Right cardiac atrium (tissue), 5 donors: ENCODE results near the gene ATP5MC2. TPM values are rescaled to one million over a fixed set of nuclear protein-coding genes. Genes with fewer than 3 reads are reported as not detected.

Experiments
- ATAC-seq, 2 donors: fragments of 200-7000 bp; cut with Tn5 transposase; one replicate each; pipeline versions ENCODE4 v1.8.0 to v1.9.1; 2020; ENCODE audit warnings: moderate library complexity in 2 of 2, mild to moderate bottlenecking in 1 of 2
- DNase-seq, 3 donors: peaks; one replicate each; pipeline ENCODE4 v3.0.0-alpha.2; 2020
- H3K27ac ChIP-seq: one replicate; pipeline ENCODE4 v1.5.1; 2013; ENCODE audit warnings: mild to moderate bottlenecking, low read length, control low read depth, moderate library complexity
- H3K27me3 ChIP-seq: one replicate; pipeline ENCODE4 v1.6.1; 2013; ENCODE audit not compliant: control insufficient read depth, insufficient read depth
- H3K4me1 ChIP-seq: one replicate; pipeline ENCODE4 v1.6.1; 2013; ENCODE audit warnings: low read length; ENCODE audit not compliant: control insufficient read depth, insufficient read depth
- H3K4me3 ChIP-seq: one replicate; pipeline ENCODE4 v1.5.1; 2013; ENCODE audit warnings: low read length, control low read depth
- H3K9me3 ChIP-seq: one replicate; pipeline ENCODE4 v1.6.1; 2013; ENCODE audit warnings: low read length; ENCODE audit not compliant: control insufficient read depth
- WGBS: extraction: QIAGEN DNeasy Blood & Tissue Kit; methylation state at CpG from one replicate; pipeline ENCODE4 v1.1.7; 2013; 5-methylcytosine and 5-hydroxymethylcytosine counted together
- intact Hi-C, 4 donors: fragments of 100-400 bp; cut with DNase I; formaldehyde crosslinking; loops; one replicate each; pipeline versions ENCODE4 v1.11.0 to v1.14.0; 2022 to 2023
- polyA plus RNA-seq: library from polyadenylated mRNA; stranded (reverse); fragments of 200-250 nt; gene quantifications from one replicate; pipeline ENCODE4 v1.2.3, GENCODE V29; 2013
- total RNA-seq, 4 donors: library from RNA; stranded (reverse); fragmentation: NEBNext Ultra II Directional; extraction: Animal tissue kit (Norgen Biotek cat#: 25700); gene quantifications; one replicate each; pipeline ENCODE4 v1.2.1, GENCODE V29; 2021
- donor health status: healthy with polysubstance abuse.
- donor health status: DM: no; HTN: yes; CAD: no.
- donor health status: DM: no; HTN: no; CAD: no.
- donor health status: DM: no; HTN: yes; CAD: no; lungs with severe emphysema.
- donor health status: DM: yes; HTN: yes; CAD: no.

Gene ATP5MC2
- total and polyA plus RNA-seq, 5 donors, result 397 to 740 (median 504) TPM

DNA sequence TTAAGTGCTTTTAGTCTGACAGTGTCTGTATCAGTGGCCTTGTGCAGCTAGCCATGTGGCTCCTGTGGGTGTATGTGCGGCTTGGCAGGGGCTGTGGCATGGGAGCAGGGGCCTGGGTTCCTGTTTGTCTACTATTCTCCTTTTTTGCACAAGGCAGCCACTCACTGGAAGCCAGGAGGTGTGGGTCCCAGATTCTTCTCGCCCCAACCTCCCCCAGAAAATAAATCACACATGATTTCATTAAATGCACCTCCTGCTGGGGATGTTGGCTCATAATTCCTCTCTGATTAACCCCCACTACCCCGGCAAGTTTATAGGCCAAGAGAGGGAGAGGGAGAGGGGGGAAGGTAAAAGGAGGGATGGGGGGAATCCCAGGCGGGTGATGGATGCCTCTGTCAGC, 33.8 kb upstream of the ATP5MC2 start:
- Histone ChIP-seq H3K27ac (no peak overlapping the region), H3K4me3 (no peak overlapping the region), H3K27me3 (no peaks in the 10 kb centered on the region), H3K4me1 (no peaks in the 10 kb centered on the region), H3K9me3 (no peaks in the 10 kb centered on the region)
- ATAC-seq, result no peak
- DNase-seq, result no peak
- intact Hi-C loops, result no loop called here
- 47% methylated on average over 4 of the region's 4 CpGs for WGBS

DNA sequence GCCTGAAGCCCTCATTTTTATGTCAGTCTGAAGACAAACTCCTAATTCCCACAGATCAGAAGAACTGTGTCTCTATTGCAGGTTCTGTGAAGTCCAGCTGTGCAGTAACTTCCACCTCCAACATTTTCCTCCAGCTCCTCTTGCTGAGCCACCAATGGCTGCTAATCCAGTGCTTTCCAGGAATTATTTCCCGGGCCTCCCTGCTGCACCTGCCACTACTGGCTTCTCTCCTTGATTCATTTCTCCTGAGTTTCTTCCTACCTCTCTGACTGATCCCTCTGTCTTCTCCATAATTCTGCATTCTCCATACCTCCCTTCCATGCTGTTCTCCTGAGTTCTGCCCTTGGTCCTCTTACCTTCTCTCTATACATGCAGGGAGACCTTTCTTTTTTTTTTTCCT, 30.2 kb upstream of the ATP5MC2 start:
- DNase-seq, result no peak
- H3K4me3 ChIP-seq, result no peak overlapping the region
- H3K9me3 ChIP-seq, result no peaks in the 10 kb centered on the region
- WGBS, result 77% methylated on average over 1 of the region's 1 CpG
- H3K4me1 ChIP-seq, result no peaks in the 10 kb centered on the region
- no peak for ATAC-seq
- no peaks in the 10 kb centered on the region for H3K27me3 ChIP-seq
- intact Hi-C loops, result no loop called here
- no peak overlapping the region for H3K27ac ChIP-seq

DNA sequence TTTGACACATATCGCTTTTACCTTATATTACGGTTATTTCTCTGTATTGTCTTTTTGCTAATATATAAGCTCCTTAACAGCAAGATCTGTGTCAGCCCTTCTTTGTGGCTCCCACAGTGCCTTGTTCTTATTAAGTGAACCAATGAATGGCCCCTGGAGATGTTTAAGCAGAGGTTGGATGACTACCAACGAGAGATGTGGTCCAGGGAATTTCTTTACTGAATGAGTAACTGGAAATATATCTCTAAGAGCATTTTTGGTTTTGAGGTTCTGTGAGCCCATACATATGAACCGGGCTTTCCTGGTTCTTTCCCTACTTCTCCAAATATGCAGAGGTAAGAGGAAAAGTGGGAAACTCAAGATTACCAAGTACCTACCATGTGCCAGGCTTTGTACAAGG, 27.9 kb upstream of the ATP5MC2 start:
- no peak for ATAC-seq
- H3K9me3 ChIP-seq, result no peaks in the 10 kb centered on the region
- intact Hi-C loops, result loop anchor here in 1 of 4 donors (2.0 kb wide), 1 partner anchor 41 kb away; no protein-coding TSS in a partner anchor
- WGBS, result 74% methylated on average over 4 of the region's 4 CpGs
- H3K4me1 ChIP-seq, result no peaks in the 10 kb centered on the region
- no peaks in the 10 kb centered on the region for H3K27me3 ChIP-seq
- no peak overlapping the region for H3K4me3 ChIP-seq
- H3K27ac ChIP-seq, result no peak overlapping the region
- DNase-seq, result no peak

DNA sequence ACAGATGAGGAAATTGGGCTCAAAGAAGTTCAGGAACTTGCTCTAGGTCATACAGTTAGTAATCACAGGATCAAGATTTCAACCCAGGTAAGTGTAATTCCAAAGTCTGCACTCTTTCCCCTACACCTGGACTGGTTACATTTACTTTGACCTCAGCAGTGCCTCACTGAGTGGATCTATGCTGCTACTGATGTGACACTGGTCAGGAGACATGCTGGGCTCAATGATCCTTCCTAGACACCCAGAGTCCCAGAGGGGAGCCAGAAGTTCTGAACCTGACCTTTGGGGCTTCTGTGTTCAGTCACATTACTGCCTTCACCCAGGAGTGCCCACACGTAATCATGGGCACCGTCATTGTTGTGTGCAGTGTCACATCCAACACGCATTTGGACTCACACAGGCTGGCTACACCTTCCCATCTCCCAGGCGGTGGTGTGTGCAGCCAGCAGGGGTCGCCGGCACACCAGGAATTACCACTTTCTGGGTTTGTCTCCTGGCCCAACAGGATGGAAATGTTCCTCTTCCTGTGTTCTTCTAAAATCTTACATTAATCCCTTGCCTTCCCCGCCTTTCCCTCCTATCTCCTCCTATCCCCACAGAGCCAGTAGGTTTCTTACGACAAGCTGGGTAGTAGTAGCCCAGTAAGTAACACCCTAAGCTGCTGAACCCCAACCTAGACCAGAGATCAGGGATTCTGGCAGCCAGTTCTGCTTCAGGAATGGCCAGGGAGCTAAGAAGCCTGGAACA, 25.8 kb upstream of the ATP5MC2 start:
- DNase-seq, result peak; percentile 82 to 93 (median 92)
- WGBS, result 3% methylated on average over 8 of the region's 8 CpGs

DNA sequence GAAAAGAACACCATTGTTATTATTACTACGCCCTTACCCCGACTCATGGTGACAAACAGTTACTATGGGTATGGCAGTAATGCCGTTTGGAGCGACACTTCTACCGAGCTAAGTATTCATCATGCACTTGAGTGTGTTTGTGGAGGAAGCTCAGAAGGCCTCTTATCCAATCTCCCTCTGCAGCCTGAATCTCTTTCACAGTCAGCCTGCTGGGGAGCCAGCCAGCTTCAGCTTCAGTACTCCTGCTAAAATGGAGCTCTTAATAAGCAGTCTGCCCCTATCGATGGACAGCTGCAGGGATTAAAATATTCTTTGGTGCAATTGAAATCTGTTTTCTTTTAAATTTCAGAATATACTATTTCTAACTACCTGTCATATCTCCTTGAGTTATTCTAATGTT, 24.7 kb upstream of the ATP5MC2 start:
- Histone ChIP-seq H3K4me3 (no peak overlapping the region), H3K9me3 (no peaks in the 10 kb centered on the region), H3K4me1 (peaks cover 4% of the 10 kb centered on the region), H3K27ac (no peak overlapping the region), H3K27me3 (no peaks in the 10 kb centered on the region)
- intact Hi-C loops, result loop anchor here in 3 of 4 donors (2.0 kb wide), 2 partner anchors 42 to 44 kb away; no protein-coding TSS in a partner anchor
- 42% methylated on average over 6 of the region's 6 CpGs for WGBS
- no peak for DNase-seq
- ATAC-seq, result no peak

More for the DNA sequence above, 25.8 kb upstream of the ATP5MC2 start:
- Histone ChIP-seq H3K4me3 (no peak overlapping the region), H3K27me3 (no peaks in the 10 kb centered on the region), H3K4me1 (no peaks in the 10 kb centered on the region), H3K27ac (no peak overlapping the region), H3K9me3 (no peaks in the 10 kb centered on the region)
- intact Hi-C loops, result loop anchor here (2.0 kb wide), 2 partner anchors 41 to 43 kb away; no protein-coding TSS in a partner anchor
- peak; percentile 93 for ATAC-seq

DNA sequence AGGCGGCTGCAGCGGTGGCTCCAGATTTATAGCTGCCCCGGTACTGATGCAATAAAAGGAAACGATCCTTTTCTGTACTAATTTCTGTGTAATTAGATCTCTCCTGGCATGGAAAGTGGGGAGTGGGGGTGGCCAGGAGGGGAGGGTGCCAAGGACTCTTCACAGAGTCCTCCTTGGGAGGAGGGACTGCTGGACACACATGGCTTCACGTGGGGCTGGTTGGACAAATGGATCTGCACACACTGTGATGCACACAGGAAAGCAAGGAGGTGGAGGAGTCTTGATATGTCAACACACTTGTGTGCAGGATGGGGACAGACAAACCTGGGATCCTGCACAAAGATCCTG, 23.8 kb upstream of the ATP5MC2 start:
- Histone ChIP-seq H3K4me3 (no peak overlapping the region), H3K27ac (no peak overlapping the region), H3K9me3 (no peaks in the 10 kb centered on the region), H3K4me1 (peaks cover 4% of the 10 kb centered on the region), H3K27me3 (no peaks in the 10 kb centered on the region)
- intact Hi-C loops, result loop anchor here in 3 of 4 donors (2.0 kb wide), 2 partner anchors 43 to 45 kb away; no protein-coding TSS in a partner anchor
- ATAC-seq (no peak), DNase-seq (no peak)
- 67% methylated on average over 5 of the region's 5 CpGs for WGBS

DNA sequence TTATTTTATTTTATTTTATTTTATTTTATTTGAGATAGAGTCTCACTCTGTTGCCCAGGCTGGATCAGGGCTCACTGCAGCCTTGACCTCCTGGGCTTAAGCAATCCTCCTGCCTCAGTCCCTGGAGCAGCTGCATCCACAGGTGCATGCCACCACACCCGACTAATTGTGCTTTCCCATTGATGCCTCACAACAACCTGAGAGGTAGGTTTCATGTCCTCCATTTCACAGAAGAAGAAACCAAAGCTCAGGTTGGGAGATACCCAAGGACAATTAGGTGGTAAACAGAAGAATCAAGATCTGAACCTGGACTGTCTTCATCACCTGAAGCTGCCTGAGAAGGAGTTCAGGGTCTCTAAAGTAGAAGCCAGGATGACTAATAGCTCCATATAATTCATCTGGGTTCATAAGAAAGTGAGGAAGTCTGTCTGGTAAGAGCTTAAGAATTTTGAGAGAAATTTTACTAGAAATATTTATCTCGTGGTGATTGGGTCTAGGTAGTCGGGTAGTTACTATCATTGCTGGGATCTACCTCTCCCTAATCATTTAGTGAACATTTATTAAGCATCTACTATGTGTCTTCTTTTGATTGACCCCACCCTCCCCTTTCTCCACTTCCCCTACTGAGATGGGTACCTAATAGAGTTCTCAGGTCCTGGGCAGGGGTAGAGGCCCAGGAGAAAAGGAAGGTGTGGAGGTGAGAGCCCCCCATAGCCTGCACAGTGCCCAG, 23.2 kb upstream of the ATP5MC2 start:
- peaks cover 4% of the 10 kb centered on the region for H3K4me1 ChIP-seq
- ATAC-seq (no peak), DNase-seq (no peak)
- no peak overlapping the region for H3K4me3 ChIP-seq
- no peaks in the 10 kb centered on the region for H3K9me3 ChIP-seq
- WGBS, result 64% methylated on average over 3 of the region's 3 CpGs
- intact Hi-C loops, result no loop called here
- H3K27me3 ChIP-seq, result no peaks in the 10 kb centered on the region
- H3K27ac ChIP-seq, result no peak overlapping the region

DNA sequence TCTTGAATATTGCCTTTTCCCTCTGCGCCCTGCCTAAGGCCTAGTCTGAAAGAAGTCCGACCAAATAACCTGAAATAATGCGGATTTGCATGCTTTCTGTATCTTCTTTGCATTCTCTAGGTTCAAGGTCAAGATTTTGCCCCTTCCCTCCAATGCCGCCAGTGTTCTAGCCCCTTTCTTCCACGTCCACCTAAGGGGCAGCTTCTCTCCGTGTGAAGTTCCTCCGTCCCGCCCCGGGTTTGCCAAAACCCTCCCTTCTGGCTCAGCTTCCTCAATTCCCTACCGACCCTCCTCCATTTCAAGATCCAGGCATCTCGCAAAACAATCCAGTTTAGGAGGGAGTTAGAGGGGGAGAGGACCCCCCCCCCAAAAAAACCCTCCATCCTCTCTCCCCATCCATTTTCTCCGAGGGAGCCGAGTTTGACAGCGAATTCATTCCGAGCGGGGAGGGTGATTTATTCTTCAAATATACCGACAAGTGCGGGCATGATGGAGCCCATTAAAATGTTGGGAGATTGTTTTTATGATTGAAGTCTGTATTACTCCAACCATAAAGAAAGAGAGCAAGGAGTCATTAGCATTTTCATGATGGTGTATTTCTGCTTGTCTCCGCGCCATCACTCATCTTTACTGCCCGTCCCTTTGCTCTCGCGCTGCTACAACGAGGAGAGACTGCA, 20.9 kb upstream of the ATP5MC2 start:
- H3K27me3 ChIP-seq, result no peaks in the 10 kb centered on the region
- H3K27ac ChIP-seq, result no peak overlapping the region
- H3K4me1 ChIP-seq, result peaks cover 4% of the 10 kb centered on the region
- intact Hi-C loops, result no loop called here
- no peak for DNase-seq
- WGBS, result 23% methylated on average over 24 of the region's 24 CpGs
- ATAC-seq, result peak; percentile 6 to 15
- H3K4me3 ChIP-seq, result peak overlapping the region; percentile 65
- H3K9me3 ChIP-seq, result no peaks in the 10 kb centered on the region

DNA sequence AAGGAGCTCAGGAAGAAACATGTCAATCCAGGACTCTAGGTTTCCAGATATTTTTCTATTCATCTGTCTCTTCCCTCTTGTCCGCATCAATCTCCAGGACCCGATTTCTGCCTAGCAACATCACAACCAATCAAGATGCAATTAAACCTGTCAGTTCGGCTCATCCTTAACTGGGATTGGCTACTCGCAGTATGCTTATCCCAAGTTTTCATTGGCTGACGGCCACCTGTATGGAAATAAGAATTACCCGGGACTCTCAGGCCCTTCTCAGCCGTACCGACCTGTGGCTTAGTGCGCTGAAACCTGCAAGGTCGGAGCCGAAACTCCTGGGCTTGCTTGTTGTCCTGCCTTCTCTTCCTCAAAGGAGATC, 20.4 kb upstream of the ATP5MC2 start:
- intact Hi-C loops, result no loop called here
- H3K4me3 ChIP-seq, result peak overlapping the region; percentile 65
- H3K4me1 ChIP-seq, result peaks cover 4% of the 10 kb centered on the region
- 1% methylated on average over 11 of the region's 11 CpGs for WGBS
- H3K27me3 ChIP-seq, result no peaks in the 10 kb centered on the region
- ATAC-seq (peak; percentile 87 to 90), DNase-seq (peak in 2 of 3 donors; percentile 44 to 62)
- no peaks in the 10 kb centered on the region for H3K9me3 ChIP-seq
- no peak overlapping the region for H3K27ac ChIP-seq

DNA sequence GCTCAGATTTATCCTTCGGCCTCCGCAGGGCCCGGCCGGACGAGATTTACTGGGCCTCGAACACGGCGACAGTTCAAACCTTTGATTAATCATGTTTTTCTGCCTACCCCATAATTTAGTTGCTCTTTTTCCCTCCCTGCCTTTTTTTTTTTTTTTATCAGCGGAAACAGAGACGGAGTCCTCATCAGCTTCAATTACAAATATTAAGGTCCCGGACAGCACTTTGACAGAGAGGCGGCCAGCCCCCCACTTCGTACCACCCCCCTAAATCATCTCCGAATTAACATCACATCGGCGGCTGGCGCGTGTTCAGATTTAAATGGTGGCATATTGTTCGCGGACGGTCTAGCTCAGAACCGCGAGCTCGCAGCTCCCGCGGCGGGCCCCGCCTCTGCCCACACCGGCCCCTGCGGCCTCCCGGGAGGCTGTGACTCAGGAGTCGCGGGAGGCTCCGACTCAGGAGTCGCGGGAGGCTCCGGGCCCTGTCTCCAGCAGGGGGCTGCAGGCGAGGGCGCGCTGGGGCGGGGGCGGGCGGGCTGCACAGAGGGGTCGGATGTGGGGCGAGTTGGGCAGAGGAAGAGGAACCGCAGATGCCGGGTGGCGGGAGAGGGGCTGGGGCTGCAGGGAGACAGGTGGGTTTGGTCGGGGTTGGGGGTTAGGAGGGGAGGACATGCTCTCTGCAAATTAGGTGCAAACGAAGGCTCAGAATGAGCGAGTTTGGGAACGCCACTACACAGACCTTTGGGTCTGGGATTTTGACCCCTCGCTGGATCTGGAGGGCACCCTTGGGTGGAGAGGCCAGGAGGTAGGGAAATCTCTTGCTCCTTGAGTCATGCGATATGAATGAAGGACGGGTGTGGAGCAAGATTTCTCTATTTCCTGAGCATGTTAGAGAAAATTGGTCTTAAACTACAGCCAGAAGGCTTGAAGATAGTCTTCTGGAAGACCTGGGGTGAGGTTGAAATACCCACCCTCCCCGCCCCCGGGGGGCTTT, 19.6 kb upstream of the ATP5MC2 start:
- WGBS, result 5% methylated on average over 57 of the region's 57 CpGs
- H3K9me3 ChIP-seq, result no peaks in the 10 kb centered on the region
- no peak overlapping the region for H3K27ac ChIP-seq
- ATAC-seq (peak; percentile 56 to 76), DNase-seq (peak; percentile 39 to 75 (median 74))
- intact Hi-C loops, result no loop called here
- no peaks in the 10 kb centered on the region for H3K27me3 ChIP-seq
- peak overlapping the region; percentile 65 for H3K4me3 ChIP-seq
- peaks cover 4% of the 10 kb centered on the region for H3K4me1 ChIP-seq
